Epithelial cell of esophagus (primary cell): ENCODE results near the gene SMAD3.
A peak's percentile ranks its signal among the peaks of the same experiment; 100 is the strongest.
"Not testable (repeated sequence)": the region's sequence is repeated elsewhere in the genome, so short reads cannot be mapped to it uniquely, and the experiment has no call there.

Experiments
- DNase-seq: peaks from one replicate; pipeline ENCODE4 v3.0.0; 2010; ENCODE audit warnings: low read depth
- H3K4me3 ChIP-seq: 2 replicates; pipeline ENCODE4 v1.5.1; 2011; ENCODE audit warnings: mild to moderate bottlenecking, low read length, control low read depth
- CTCF ChIP-seq: IDR thresholded peaks from 2 replicates; pipeline ENCODE4 v1.5.1; 2011; ENCODE audit warnings: low read depth, mild to moderate bottlenecking, low read length, control low read depth, inconsistent platforms; ENCODE audit not compliant: insufficient read depth; ENCODE audit errors: missing control alignments

SMAD3 gene

GRCh38 chr15:67121644-67122605 is 56.5 kb downstream of the SMAD3 start:
- no peak for DNase-seq
- no peak for TF ChIP-seq CTCF
- H3K4me3 ChIP-seq, result no peak overlapping the region

GRCh38 chr15:67122816-67123215 is 57.4 kb downstream of the SMAD3 start:
- not testable (repeated sequence) for DNase-seq, H3K4me3 ChIP-seq

- DNase-seq, H3K4me3 ChIP-seq: not testable (repeated sequence)
These were observed 57.9 kb downstream of the SMAD3 start for GRCh38 chr15:67123291-67123690.

GRCh38 chr15:67124111-67124510 is 58.7 kb downstream of the SMAD3 start:
- H3K4me3 ChIP-seq, result no peak overlapping the region
- DNase-seq, result peak; percentile 69
- TF ChIP-seq CTCF, result no peak

- no peak for DNase-seq
- TF ChIP-seq CTCF, result no peak
- H3K4me3 ChIP-seq, result no peak overlapping the region
These were observed 59.6 kb downstream of the SMAD3 start for GRCh38 chr15:67124911-67125588.

GRCh38 chr15:67125589-67126502 is 60.4 kb downstream of the SMAD3 start:
- TF ChIP-seq CTCF, result no peak
- peak; percentile 95 for DNase-seq
- peak overlapping the region; percentile 18 for H3K4me3 ChIP-seq

GRCh38 chr15:67126551-67127330 is 61.3 kb downstream of the SMAD3 start:
- H3K4me3 ChIP-seq, result no peak overlapping the region
- no peak for DNase-seq
- TF ChIP-seq CTCF, result no peak
